Gastroesophageal sphincter (tissue), 4 donors: ENCODE results near the gene CDH20. TPM values are rescaled to one million over a fixed set of nuclear protein-coding genes. Genes with fewer than 3 reads are reported as not detected.

Experiments used
- ATAC-seq: fragments of 150-250 bp; one replicate; pipeline ENCODE4 v1.9.1; 2016; ENCODE audit warnings: mild to moderate bottlenecking, moderate library complexity
- H3K27ac ChIP-seq, 4 donors: fragments of 200-600 bp; sonication (generic) in 3 of 4; 1 replicate in 3 of 4; 2 replicates in 1 of 4; pipeline ENCODE4 v1.5.1; 2016 to 2019
- H3K27me3 ChIP-seq: fragments of 200-600 bp; sonication (generic); one replicate; pipeline ENCODE4 v1.5.1; 2019
- H3K36me3 ChIP-seq, 2 donors: fragments of 200-600 bp; sonication (generic); one replicate each; pipeline ENCODE4 v1.5.1; 2019; ENCODE audit warnings: control low read depth in 1 of 2
- H3K4me1 ChIP-seq, 3 donors: fragments of 200-600 bp; sonication (generic); 1 replicate in 2 of 3; 2 replicates in 1 of 3; pipeline ENCODE4 v1.5.1; 2016 to 2019; ENCODE audit warnings: control low read depth in 2 of 3
- H3K4me3 ChIP-seq, 2 donors: fragments of 200-600 bp; sonication (generic); one replicate each; pipeline ENCODE4 v1.5.1; 2019; ENCODE audit warnings: mild to moderate bottlenecking in 1 of 2, moderate library complexity in 1 of 2
- H3K9me3 ChIP-seq, 3 donors: fragments of 200-600 bp; sonication (generic); one replicate each; pipeline ENCODE4 v1.5.1; 2017 to 2019; ENCODE audit warnings: control low read depth in 2 of 3
- CTCF ChIP-seq, 4 experiments: fragments of 200-600 bp in 2 of 4; fragments of 450-650 bp in 2 of 4; sonication (generic) in 1 of 4; IDR thresholded peaks; one replicate each; pipeline ENCODE4 v1.5.1; 2017 to 2019; ENCODE audit warnings: antibody characterized with exemption in 4 of 4, mild to moderate bottlenecking in 2 of 4, moderate library complexity in 2 of 4
- EP300 ChIP-seq: sonication (generic); formaldehyde crosslinking; IDR thresholded peaks from one replicate; pipeline ENCODE4 v1.6.1; 2017; ENCODE audit warnings: antibody characterized with exemption, mild to moderate bottlenecking
- POLR2A ChIP-seq, 2 donors: fragments of 450-650 bp; IDR thresholded peaks; one replicate each; pipeline ENCODE4 v1.6.1; 2017; ENCODE audit warnings: antibody characterized with exemption in 2 of 2, mild to moderate bottlenecking in 2 of 2, moderate library complexity in 1 of 2
- POLR2AphosphoS5 ChIP-seq: sonication (generic); formaldehyde crosslinking; IDR thresholded peaks from one replicate; pipeline ENCODE4 v1.6.1; 2017; ENCODE audit warnings: antibody characterized with exemption
- WGBS, 2 donors: methylation state at CpG; one replicate each; pipeline ENCODE4 v1.1.5; 2018; ENCODE audit warnings: low coverage in 1 of 2; 5-methylcytosine and 5-hydroxymethylcytosine counted together
- total RNA-seq, 4 donors: library from RNA; depleted of rRNA; stranded (reverse); fragments of >200 nt; gene quantifications; one replicate each; pipeline ENCODE4 v1.1.0, GENCODE V29; 2016

Gene CDH20
- total RNA-seq, 4 donors from 2014 or later = 1.1 to 1.6 TPM; not detected in 2

DNA sequence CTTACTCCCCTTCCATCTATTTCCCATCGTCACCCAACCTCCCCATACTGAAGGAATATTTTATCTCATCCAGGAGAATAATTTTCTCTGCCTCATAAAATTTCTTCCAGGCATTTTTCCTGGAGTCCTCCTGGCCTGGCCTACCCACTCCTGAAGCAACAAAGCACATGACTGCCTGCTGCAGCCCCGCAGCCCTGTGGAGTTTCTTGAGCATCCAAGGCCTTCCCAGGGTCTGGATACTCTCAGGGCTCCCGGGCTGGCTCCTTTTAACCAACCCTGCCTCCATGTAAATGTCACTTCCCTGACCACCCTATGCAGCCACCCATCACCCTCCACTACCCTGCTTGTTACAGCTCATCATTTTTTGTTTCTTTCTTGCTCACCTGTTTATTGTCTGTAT, 64.0 kb downstream of the CDH20 start:
- no peak for ATAC-seq
- 70 to 79% methylated on average over 2 to 3 of the region's 3 CpGs for WGBS, 2 donors

DNA sequence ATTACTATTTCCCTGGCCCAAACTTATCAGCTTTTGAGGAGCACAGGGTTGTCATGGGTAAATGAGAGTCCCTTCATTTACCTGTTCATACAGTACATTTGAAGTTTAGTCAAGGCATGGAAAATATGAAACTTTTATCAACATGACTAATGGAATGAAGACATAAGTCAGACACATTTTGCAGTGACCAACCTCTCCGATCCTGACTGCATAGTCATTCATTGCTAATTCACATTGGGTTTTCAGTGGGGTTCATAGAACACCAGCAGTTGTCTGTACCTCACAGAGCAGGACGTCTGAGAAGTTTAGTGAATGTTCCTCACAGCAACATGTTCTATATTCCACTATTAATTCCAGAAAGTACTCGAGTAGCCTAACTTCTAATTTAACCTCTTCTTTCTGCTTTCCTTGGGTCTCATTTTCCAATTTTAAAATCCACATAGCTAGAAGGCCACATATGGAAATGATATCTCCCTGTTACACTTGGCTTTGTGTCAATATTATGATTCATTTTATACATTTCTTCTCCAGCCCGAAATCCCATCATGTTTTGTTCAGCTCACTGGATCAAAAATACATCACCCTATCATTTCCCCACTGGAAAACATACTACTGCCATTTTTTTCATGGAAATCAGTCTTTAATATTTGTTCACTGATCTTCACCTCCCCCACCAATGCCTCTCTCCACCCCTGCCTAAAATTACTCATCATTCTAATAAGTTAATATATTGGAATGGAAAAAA, 65.9 kb downstream of the CDH20 start:
- Histone ChIP-seq H3K4me1 (no peaks in the 10 kb centered on the region), H3K27me3 (no peaks in the 10 kb centered on the region), H3K27ac (no peak overlapping the region), H3K4me3 (no peak overlapping the region), H3K9me3 (no peaks in the 10 kb centered on the region), H3K36me3 (no peaks in the 10 kb centered on the region)
- WGBS, 2 donors = 33 to 58% methylated on average over 4 of the region's 4 CpGs
- TF ChIP-seq POLR2A (IDR thresholded peaks at IDR 0.05) (no peak), POLR2AphosphoS5 (no peak), EP300 (no peak), CTCF (IDR thresholded peaks at IDR 0.05) (no peak)
- ATAC-seq = no peak

More for the DNA sequence above, 64.0 kb downstream of the CDH20 start:
- H3K27ac ChIP-seq = no peak overlapping the region
- H3K27me3 ChIP-seq = no peaks in the 10 kb centered on the region
- TF ChIP-seq EP300 (no peak), POLR2A (IDR thresholded peaks at IDR 0.05) (no peak), CTCF (IDR thresholded peaks at IDR 0.05) (no peak), POLR2AphosphoS5 (no peak)
- no peaks in the 10 kb centered on the region for H3K4me1 ChIP-seq
- no peaks in the 10 kb centered on the region for H3K36me3 ChIP-seq
- H3K9me3 ChIP-seq = no peaks in the 10 kb centered on the region
- H3K4me3 ChIP-seq = no peak overlapping the region

DNA sequence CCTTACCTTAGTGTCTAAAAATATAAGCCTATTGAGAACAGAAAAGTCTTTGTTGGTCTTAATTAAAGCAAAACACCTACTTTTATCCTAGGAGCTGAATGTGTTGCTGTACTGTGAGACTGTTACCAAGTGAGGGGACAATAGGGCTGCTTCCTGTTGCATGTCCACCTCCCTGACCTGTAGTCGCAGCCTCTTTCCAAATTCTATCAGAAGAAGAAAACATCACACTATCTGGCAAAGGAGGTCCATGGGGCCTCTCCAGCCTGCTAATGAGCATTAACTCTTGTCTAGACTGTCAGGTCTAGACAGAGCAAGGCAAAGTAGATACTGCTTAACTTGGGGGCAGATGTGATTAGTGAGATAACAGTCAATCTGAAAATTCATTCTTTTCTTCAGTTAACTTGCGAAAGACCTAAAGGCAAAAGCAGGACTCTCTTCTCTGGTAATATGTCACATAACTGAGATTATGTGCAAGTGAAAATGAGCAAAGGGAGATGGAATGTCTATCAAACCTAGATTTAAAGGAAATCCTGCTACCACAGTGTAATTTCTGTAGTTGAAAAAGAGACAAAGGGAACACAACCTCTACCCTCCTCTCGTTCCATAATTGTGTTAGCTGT, 66.9 kb downstream of the CDH20 start:
- Histone ChIP-seq H3K36me3 (no peaks in the 10 kb centered on the region), H3K27ac (no peak overlapping the region), H3K4me3 (no peak overlapping the region), H3K9me3 (no peaks in the 10 kb centered on the region), H3K27me3 (no peaks in the 10 kb centered on the region), H3K4me1 (no peaks in the 10 kb centered on the region)
- TF ChIP-seq POLR2AphosphoS5 (no peak), POLR2A (IDR thresholded peaks at IDR 0.05) (no peak), EP300 (no peak), CTCF (IDR thresholded peaks at IDR 0.05) (no peak)
- WGBS, 2 donors = 58 to 74% methylated on average over 2 to 3 of the region's 3 CpGs
- ATAC-seq = no peak

DNA sequence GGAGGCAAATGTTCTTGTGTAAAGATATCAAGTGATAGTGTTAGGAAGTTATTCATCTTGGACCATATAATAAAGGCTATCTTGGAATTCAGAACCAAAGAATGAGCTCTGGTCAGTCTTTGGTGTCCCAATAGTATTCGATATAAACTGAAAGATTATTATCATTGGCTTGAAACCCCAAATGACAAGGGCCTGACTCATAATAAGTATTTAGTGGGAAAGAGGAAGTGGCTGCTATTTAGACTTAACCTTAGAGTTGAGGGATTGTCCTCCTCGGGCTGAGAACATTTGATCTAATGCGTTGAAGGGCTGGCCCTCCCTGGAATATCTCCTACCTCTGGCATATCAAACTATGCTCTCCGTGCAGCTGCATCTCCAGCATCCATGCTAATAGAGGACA, 67.5 kb downstream of the CDH20 start:
- 43 to 61% methylated on average over 4 of the region's 4 CpGs for WGBS, 2 donors
- H3K36me3 ChIP-seq = no peaks in the 10 kb centered on the region
- no peaks in the 10 kb centered on the region for H3K9me3 ChIP-seq
- no peak overlapping the region for H3K4me3 ChIP-seq
- no peak for ATAC-seq
- no peak overlapping the region for H3K27ac ChIP-seq
- H3K4me1 ChIP-seq = no peaks in the 10 kb centered on the region
- no peaks in the 10 kb centered on the region for H3K27me3 ChIP-seq
- TF ChIP-seq CTCF (IDR thresholded peaks at IDR 0.05) (no peak), POLR2AphosphoS5 (no peak), EP300 (no peak), POLR2A (IDR thresholded peaks at IDR 0.05) (no peak)

DNA sequence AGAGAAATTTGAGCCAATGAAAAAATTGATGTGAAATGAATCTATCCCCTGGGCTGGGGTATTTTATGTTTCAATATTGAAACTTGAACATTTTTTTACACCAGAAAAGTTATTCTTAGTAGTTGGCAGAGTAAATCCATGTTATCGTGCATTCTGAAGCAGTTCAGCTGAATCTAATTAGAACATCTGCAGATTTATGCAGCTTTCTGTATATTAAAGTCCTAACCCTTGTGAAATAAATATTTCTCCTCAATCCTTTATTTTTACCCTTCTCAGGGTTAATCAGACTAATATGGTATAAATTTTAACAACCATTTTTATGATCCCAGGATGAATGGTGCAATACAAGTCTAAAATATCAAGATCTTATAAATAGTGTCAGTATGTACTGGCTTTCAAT, 69.5 kb downstream of the CDH20 start:
- 25% methylated on average over 1 of the region's 1 CpG for WGBS, 2 donors
- no peak for TF ChIP-seq CTCF (IDR thresholded peaks at IDR 0.05)
- TF ChIP-seq EP300 = no peak
- no peak for TF ChIP-seq POLR2A (IDR thresholded peaks at IDR 0.05)
- TF ChIP-seq POLR2AphosphoS5 = no peak
- no peaks in the 10 kb centered on the region for H3K27me3 ChIP-seq
- no peaks in the 10 kb centered on the region for H3K4me1 ChIP-seq
- no peaks in the 10 kb centered on the region for H3K9me3 ChIP-seq
- no peak overlapping the region for H3K4me3 ChIP-seq
- ATAC-seq = no peak
- H3K27ac ChIP-seq = no peak overlapping the region
- H3K36me3 ChIP-seq = no peaks in the 10 kb centered on the region
